ENCODE data around the gene SLC28A1. TPM values are rescaled to one million over a fixed set of nuclear protein-coding genes. Genes with fewer than 3 reads are reported as not detected.

Gene SLC28A1
- total RNA-seq, 1 experiment from 2014 or later = 0.13 TPM

- no peak overlapping the region for H2BK12ac ChIP-seq (ENCODE audit: insufficient read length, low read depth, low read length)
- H3K27me3 Mint-ChIP-seq (ENCODE audit: low read depth) = no peaks in the 10 kb centered on the region
- H3K18ac ChIP-seq (ENCODE audit: insufficient read length, low read depth, low read length) = no peak overlapping the region
- H3K36me3 Mint-ChIP-seq (ENCODE audit: insufficient read depth in 1 of 3, low read depth in 3 of 3) = 0 out of 7 replicates have a peak, but pooled peaks cover 0 to 3% (median 0%) of the 10 kb centered on the region in 3 experiments
- no peaks in the 10 kb centered on the region for H3K79me1 ChIP-seq (ENCODE audit: insufficient read depth, low read depth, low read length, poor library complexity, severe bottlenecking)
- H3K23me2 ChIP-seq (ENCODE audit: insufficient read length, low read depth, low read length, poor library complexity, severe bottlenecking) = no peaks in the 10 kb centered on the region
- no peak overlapping the region for H3K14ac ChIP-seq (ENCODE audit: insufficient read depth, low read length)
- no peak overlapping the region for H2BK5ac ChIP-seq (ENCODE audit: insufficient read length, low read length)
- no peak overlapping the region for H2BK120ac ChIP-seq (ENCODE audit: low read depth, low read length, poor library complexity, severe bottlenecking)
- no peak overlapping the region for H2AK5ac ChIP-seq (ENCODE audit: insufficient read length, low read length)
- no peak overlapping the region for H3K4ac ChIP-seq (ENCODE audit: low read depth, low read length)
- H3K4me3 Mint-ChIP-seq = no peak overlapping the region
- H3K4me1 ChIP-seq (ENCODE audit: insufficient read depth, low read length) = no peaks in the 10 kb centered on the region
- H3K23ac ChIP-seq (ENCODE audit: insufficient read length, low read depth, low read length) = no peak overlapping the region
- no peaks in the 10 kb centered on the region for H3K79me2 ChIP-seq (ENCODE audit: insufficient read depth, low read length)
- H2AFZ ChIP-seq (ENCODE audit: low read length) = no peak overlapping the region
- H4K20me1 ChIP-seq (ENCODE audit: control insufficient read depth, insufficient read depth, insufficient read length) = no peaks in the 10 kb centered on the region
- H4K5ac ChIP-seq (ENCODE audit: insufficient read length, low read depth, low read length) = no peak overlapping the region
- TF ChIP-seq CTCF (conservative IDR thresholded peaks at IDR 0.05) = no peak
- no peak overlapping the region for H3K9ac ChIP-seq (ENCODE audit: extremely low read depth, insufficient read length, low read length)
- H4K8ac ChIP-seq (replicated peaks; ENCODE audit: insufficient read length, low read depth, low read length) = no peak overlapping the region
- no peak overlapping the region for H3K27ac ChIP-seq (ENCODE audit: insufficient read length, low read depth, low read length)
- no peak overlapping the region for H3K56ac ChIP-seq (ENCODE audit: insufficient read length, low read depth, low read length)
- H3T11ph ChIP-seq (ENCODE audit: low read length) = no peak overlapping the region
- no peak overlapping the region for H3K27ac Mint-ChIP-seq
- peaks cover 15% of the 10 kb centered on the region in 2 experiments; a peak in 3 of 4 replicates for H3K4me1 Mint-ChIP-seq
- no peak overlapping the region for H2BK20ac ChIP-seq (ENCODE audit: low read depth, low read length, poor library complexity, severe bottlenecking)
- no peaks in the 10 kb centered on the region; the same call in 1 of the 2 replicates for H3K27me3 ChIP-seq (ENCODE audit: insufficient read depth, low read length)
- no peaks in the 10 kb centered on the region for H3K9me3 ChIP-seq (ENCODE audit: control insufficient read depth, low read depth, low read length)
- no peak overlapping the region for H2BK15ac ChIP-seq (ENCODE audit: low read depth, low read length)
- no peak overlapping the region for H4K91ac ChIP-seq (ENCODE audit: insufficient read length, low read depth, low read length)
- no CpG with 5 or more reads among the region's 4 CpGs for WGBS (ENCODE audit: extremely low coverage, insufficient read length, low lambda C conversion rate)
- peaks cover 0 to 6% of the 10 kb centered on the region in 2 experiments; a peak in 2 of 5 replicates for H3K9me3 Mint-ChIP-seq
- no peak overlapping the region for H3K4me2 ChIP-seq (ENCODE audit: insufficient read depth, insufficient read length, low read length)
- no peak for DNase-seq
Observed at GRCh38 chr15:84953136-84953535, 68.7 kb downstream of the SLC28A1 start.

All from H9 (cell line).